GM23338 (cell line): ENCODE data around the gene SHROOM2. TPM values are rescaled to one million over a fixed set of nuclear protein-coding genes. Genes with fewer than 3 reads are reported as not detected.

Experiments used
- ATAC-seq: fragments of 200-7000 bp; cut with Tn5 transposase; 3 replicates; pipeline ENCODE4 v1.9.1; 2020
- DNase-seq: peaks from one replicate; pipeline ENCODE4 v3.0.0-alpha.2; 2015; ENCODE audit warnings: low spot score
- H2AFZ ChIP-seq: fragments of 200-600 bp; sonication (generic); 2 replicates; pipeline ENCODE4 v1.8.0; 2016; ENCODE audit warnings: antibody characterized with exemption, mild to moderate bottlenecking, moderate library complexity
- H3F3A ChIP-seq: fragments of 200-600 bp; sonication (generic); replicated peaks from 2 replicates; pipeline ENCODE4 v1.8.0; 2017; ENCODE audit warnings: antibody characterized with exemption, mixed run types, low read depth
- H3K27ac ChIP-seq: fragments of 200-600 bp; sonication (generic); 2 replicates; pipeline ENCODE4 v1.6.1; 2016; ENCODE audit warnings: low read depth
- H3K27me3 ChIP-seq: fragments of 200-600 bp; sonication (generic); 2 replicates; pipeline ENCODE4 v1.8.0; 2016; ENCODE audit warnings: mild to moderate bottlenecking, mixed run types, moderate library complexity; ENCODE audit not compliant: insufficient read depth
- H3K36me3 ChIP-seq: fragments of 200-600 bp; sonication (generic); 2 replicates; pipeline ENCODE4 v1.8.0; 2016; ENCODE audit warnings: mild to moderate bottlenecking; ENCODE audit not compliant: insufficient read depth
- H3K4me1 ChIP-seq: fragments of 200-600 bp; sonication (generic); 2 replicates; pipeline ENCODE4 v1.8.0; 2016; ENCODE audit warnings: mild to moderate bottlenecking, moderate library complexity; ENCODE audit not compliant: insufficient read depth
- H3K4me2 ChIP-seq: fragments of 200-600 bp; sonication (generic); 2 replicates; pipeline ENCODE4 v1.7.1; 2017; ENCODE audit warnings: mixed run types
- H3K4me3 ChIP-seq: fragments of 200-600 bp; sonication (generic); 2 replicates; pipeline ENCODE4 v1.6.1; 2016; ENCODE audit warnings: mixed run types
- H3K79me2 ChIP-seq: fragments of 200-600 bp; sonication (generic); replicated peaks from 2 replicates; pipeline ENCODE4 v1.8.0; 2017; ENCODE audit warnings: mild to moderate bottlenecking; ENCODE audit not compliant: insufficient read depth
- H3K9me2 ChIP-seq: fragments of 200-600 bp; sonication (generic); 2 replicates; pipeline ENCODE4 v1.8.0; 2017; ENCODE audit not compliant: insufficient read depth
- H4K20me1 ChIP-seq: fragments of 200-600 bp; sonication (generic); replicated peaks from 2 replicates; pipeline ENCODE4 v1.8.0; 2017; ENCODE audit warnings: mild to moderate bottlenecking; ENCODE audit not compliant: insufficient read depth
- H3K27ac Mint-ChIP-seq: 2 replicates; pipeline ENCODE4 v1.8.0; 2020; ENCODE audit warnings: inconsistent platforms, mild to moderate bottlenecking, moderate library complexity, mixed read lengths
- H3K27me3 Mint-ChIP-seq: 3 replicates; pipeline ENCODE4 v1.8.0; 2022; ENCODE audit warnings: low read depth, mild to moderate bottlenecking, moderate library complexity, mixed read lengths, inconsistent platforms; ENCODE audit not compliant: insufficient read depth, poor library complexity
- H3K36me3 Mint-ChIP-seq: 3 replicates; pipeline ENCODE4 v1.8.0; 2021; ENCODE audit warnings: low read depth, mild to moderate bottlenecking, inconsistent platforms, moderate library complexity, mixed read lengths
- H3K4me1 Mint-ChIP-seq: 3 replicates; pipeline ENCODE4 v1.8.0; 2020; ENCODE audit warnings: mild to moderate bottlenecking, inconsistent platforms, mixed read lengths
- H3K4me3 Mint-ChIP-seq: 3 replicates; pipeline ENCODE4 v1.8.0; 2021; ENCODE audit warnings: moderate library complexity, mild to moderate bottlenecking, inconsistent platforms, mixed read lengths
- H3K9me3 Mint-ChIP-seq: 3 replicates; pipeline ENCODE4 v1.8.0; 2020; ENCODE audit warnings: moderate library complexity, mild to moderate bottlenecking, inconsistent platforms, mixed read lengths
- CREB1 ChIP-seq: fragments of 250-450 bp; sonication (Bioruptor Pico); IDR thresholded peaks from 2 replicates; pipeline ENCODE4 v1.5.0; 2020; ENCODE audit warnings: low read depth, mild to moderate bottlenecking, moderate library complexity
- EZH2 ChIP-seq: fragments of 200-600 bp; sonication (generic); IDR thresholded peaks from one replicate; pipeline ENCODE4 v1.8.0; 2017; ENCODE audit warnings: antibody characterized with exemption, mild to moderate bottlenecking, low read depth; ENCODE audit not compliant: unreplicated experiment
- EZH2phosphoT487 ChIP-seq: fragments of 200-600 bp; sonication (generic); IDR thresholded peaks from one replicate; pipeline ENCODE4 v1.8.1; 2018; ENCODE audit warnings: antibody characterized with exemption; ENCODE audit not compliant: unreplicated experiment
- JUNB ChIP-seq: IDR thresholded peaks from one replicate; pipeline ENCODE4 v1.6.1; 2016; ENCODE audit warnings: antibody characterized with exemption; ENCODE audit not compliant: unreplicated experiment
- NANOG ChIP-seq: IDR thresholded peaks from 2 replicates; pipeline ENCODE4 v1.6.1; 2016; ENCODE audit warnings: antibody characterized with exemption, borderline replicate concordance
- POLR2AphosphoS5 ChIP-seq: IDR thresholded peaks from 2 replicates; pipeline ENCODE4 v1.6.1; 2016; ENCODE audit warnings: antibody characterized with exemption, low read depth
- STAT1 ChIP-seq: IDR thresholded peaks from one replicate; pipeline ENCODE4 v1.6.1; 2016; ENCODE audit warnings: antibody characterized with exemption; ENCODE audit not compliant: unreplicated experiment
- ZNF114 ChIP-seq: fragments of 250-450 bp; sonication (Bioruptor Pico); IDR thresholded peaks from 2 replicates; pipeline ENCODE4 v1.5.0; 2020; ENCODE audit warnings: mild to moderate bottlenecking, moderate library complexity
- ZNF331 ChIP-seq: fragments of 250-450 bp; sonication (Bioruptor Pico); IDR thresholded peaks from 2 replicates; pipeline ENCODE4 v1.5.0; 2020; ENCODE audit warnings: low read depth, mild to moderate bottlenecking, moderate library complexity
- polyA plus RNA-seq: library from polyadenylated mRNA; unstranded; fragments of >200 nt; fragmentation: Nextera tagmentation; extraction: Ambion mirVana; gene quantifications from 2 replicates; pipeline ENCODE4 v1.2.1, GENCODE V29; 2016
- total RNA-seq: library from RNA; depleted of rRNA; stranded (reverse); fragments of >200 nt; shearing (Covaris generic); gene quantifications from 2 replicates; pipeline ENCODE4 v1.2.3, GENCODE V29; 2014
- TF ChIP-seq, protein P1 (sequence below): IDR thresholded peaks from one replicate; pipeline ENCODE4 v1.6.1; 2018; ENCODE audit warnings: antibody characterized with exemption; ENCODE audit not compliant: unreplicated experiment
- TF ChIP-seq, protein P2 (sequence below): IDR thresholded peaks from 2 replicates; pipeline ENCODE4 v1.6.1; 2016; ENCODE audit warnings: antibody characterized with exemption
- TF ChIP-seq, protein P3 (sequence below), 2 experiments: fragments of 200-600 bp in 1 of 2; sonication (generic) in 1 of 2; conservative IDR thresholded peaks; 2 replicates each; pipeline versions ENCODE4 v1.5.1 to v1.6.1; 2016 to 2017; ENCODE audit warnings: antibody characterized with exemption in 2 of 2, low read depth in 2 of 2, mild to moderate bottlenecking in 2 of 2, moderate library complexity in 1 of 2
- TF ChIP-seq, protein P4 (sequence below): fragments of 250-450 bp; sonication (Bioruptor Pico); IDR thresholded peaks from 2 replicates; pipeline ENCODE4 v1.5.0; 2020; ENCODE audit warnings: mild to moderate bottlenecking, moderate library complexity

Gene SHROOM2
- total and polyA plus RNA-seq, 2 experiments from 2014 or later = 3.5 to 15.8 TPM

DNA sequence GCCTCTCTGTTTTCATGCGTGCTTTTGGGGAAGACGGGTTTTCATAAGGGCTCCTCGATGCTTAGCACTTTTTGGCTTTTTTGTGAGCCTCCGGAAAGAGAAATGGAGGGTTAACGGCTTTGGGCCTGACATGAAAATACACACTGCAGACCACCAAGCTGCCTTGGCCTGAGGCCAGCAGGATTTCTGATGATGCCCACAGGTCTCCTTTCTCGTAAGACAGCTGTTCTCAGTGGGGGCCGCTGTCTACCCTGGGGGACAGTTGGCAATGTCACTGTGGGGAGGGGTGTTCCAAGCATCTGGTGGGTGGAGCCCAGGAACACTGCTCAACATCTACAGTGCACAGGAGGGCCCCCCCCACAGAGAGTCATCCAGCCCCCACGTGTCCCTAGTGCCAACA, 151.5 kb downstream of the SHROOM2 start:
- Histone ChIP-seq H3K27me3 (no peaks in the 10 kb centered on the region), H3K36me3 (no peaks in the 10 kb centered on the region; the same call in 1 of the 2 replicates), H3F3A (no peaks in the 10 kb centered on the region), H3K4me3 (no peak overlapping the region), H4K20me1 (no peaks in the 10 kb centered on the region), H3K9me2 (no peaks in the 10 kb centered on the region), H3K79me2 (no peaks in the 10 kb centered on the region), H3K4me1 (peaks cover 6% of the 10 kb centered on the region; the same call in 1 of the 2 replicates), H3K4me2 (no peak overlapping the region), H2AFZ (no peak overlapping the region), H3K27ac (no peak overlapping the region)
- TF ChIP-seq, protein P1, sequence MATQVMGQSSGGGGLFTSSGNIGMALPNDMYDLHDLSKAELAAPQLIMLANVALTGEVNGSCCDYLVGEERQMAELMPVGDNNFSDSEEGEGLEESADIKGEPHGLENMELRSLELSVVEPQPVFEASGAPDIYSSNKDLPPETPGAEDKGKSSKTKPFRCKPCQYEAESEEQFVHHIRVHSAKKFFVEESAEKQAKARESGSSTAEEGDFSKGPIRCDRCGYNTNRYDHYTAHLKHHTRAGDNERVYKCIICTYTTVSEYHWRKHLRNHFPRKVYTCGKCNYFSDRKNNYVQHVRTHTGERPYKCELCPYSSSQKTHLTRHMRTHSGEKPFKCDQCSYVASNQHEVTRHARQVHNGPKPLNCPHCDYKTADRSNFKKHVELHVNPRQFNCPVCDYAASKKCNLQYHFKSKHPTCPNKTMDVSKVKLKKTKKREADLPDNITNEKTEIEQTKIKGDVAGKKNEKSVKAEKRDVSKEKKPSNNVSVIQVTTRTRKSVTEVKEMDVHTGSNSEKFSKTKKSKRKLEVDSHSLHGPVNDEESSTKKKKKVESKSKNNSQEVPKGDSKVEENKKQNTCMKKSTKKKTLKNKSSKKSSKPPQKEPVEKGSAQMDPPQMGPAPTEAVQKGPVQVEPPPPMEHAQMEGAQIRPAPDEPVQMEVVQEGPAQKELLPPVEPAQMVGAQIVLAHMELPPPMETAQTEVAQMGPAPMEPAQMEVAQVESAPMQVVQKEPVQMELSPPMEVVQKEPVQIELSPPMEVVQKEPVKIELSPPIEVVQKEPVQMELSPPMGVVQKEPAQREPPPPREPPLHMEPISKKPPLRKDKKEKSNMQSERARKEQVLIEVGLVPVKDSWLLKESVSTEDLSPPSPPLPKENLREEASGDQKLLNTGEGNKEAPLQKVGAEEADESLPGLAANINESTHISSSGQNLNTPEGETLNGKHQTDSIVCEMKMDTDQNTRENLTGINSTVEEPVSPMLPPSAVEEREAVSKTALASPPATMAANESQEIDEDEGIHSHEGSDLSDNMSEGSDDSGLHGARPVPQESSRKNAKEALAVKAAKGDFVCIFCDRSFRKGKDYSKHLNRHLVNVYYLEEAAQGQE = no peak
- TF ChIP-seq ZNF114 (CRISPR knock-in tag) = no peak
- no peak for TF ChIP-seq EZH2phosphoT487
- TF ChIP-seq, protein P2, sequence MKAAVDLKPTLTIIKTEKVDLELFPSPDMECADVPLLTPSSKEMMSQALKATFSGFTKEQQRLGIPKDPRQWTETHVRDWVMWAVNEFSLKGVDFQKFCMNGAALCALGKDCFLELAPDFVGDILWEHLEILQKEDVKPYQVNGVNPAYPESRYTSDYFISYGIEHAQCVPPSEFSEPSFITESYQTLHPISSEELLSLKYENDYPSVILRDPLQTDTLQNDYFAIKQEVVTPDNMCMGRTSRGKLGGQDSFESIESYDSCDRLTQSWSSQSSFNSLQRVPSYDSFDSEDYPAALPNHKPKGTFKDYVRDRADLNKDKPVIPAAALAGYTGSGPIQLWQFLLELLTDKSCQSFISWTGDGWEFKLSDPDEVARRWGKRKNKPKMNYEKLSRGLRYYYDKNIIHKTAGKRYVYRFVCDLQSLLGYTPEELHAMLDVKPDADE = no peak
- TF ChIP-seq, protein P3, sequence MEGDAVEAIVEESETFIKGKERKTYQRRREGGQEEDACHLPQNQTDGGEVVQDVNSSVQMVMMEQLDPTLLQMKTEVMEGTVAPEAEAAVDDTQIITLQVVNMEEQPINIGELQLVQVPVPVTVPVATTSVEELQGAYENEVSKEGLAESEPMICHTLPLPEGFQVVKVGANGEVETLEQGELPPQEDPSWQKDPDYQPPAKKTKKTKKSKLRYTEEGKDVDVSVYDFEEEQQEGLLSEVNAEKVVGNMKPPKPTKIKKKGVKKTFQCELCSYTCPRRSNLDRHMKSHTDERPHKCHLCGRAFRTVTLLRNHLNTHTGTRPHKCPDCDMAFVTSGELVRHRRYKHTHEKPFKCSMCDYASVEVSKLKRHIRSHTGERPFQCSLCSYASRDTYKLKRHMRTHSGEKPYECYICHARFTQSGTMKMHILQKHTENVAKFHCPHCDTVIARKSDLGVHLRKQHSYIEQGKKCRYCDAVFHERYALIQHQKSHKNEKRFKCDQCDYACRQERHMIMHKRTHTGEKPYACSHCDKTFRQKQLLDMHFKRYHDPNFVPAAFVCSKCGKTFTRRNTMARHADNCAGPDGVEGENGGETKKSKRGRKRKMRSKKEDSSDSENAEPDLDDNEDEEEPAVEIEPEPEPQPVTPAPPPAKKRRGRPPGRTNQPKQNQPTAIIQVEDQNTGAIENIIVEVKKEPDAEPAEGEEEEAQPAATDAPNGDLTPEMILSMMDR (conservative IDR thresholded peaks at IDR 0.05; ENCODE audit: low read depth in 2 of 2) = no peak
- no peak for TF ChIP-seq CREB1
- no peak for TF ChIP-seq STAT1
- no peak for TF ChIP-seq EZH2
- TF ChIP-seq POLR2AphosphoS5 = no peak
- TF ChIP-seq ZNF331 (CRISPR knock-in tag) = no peak
- no peak for TF ChIP-seq JUNB
- TF ChIP-seq, protein P4, sequence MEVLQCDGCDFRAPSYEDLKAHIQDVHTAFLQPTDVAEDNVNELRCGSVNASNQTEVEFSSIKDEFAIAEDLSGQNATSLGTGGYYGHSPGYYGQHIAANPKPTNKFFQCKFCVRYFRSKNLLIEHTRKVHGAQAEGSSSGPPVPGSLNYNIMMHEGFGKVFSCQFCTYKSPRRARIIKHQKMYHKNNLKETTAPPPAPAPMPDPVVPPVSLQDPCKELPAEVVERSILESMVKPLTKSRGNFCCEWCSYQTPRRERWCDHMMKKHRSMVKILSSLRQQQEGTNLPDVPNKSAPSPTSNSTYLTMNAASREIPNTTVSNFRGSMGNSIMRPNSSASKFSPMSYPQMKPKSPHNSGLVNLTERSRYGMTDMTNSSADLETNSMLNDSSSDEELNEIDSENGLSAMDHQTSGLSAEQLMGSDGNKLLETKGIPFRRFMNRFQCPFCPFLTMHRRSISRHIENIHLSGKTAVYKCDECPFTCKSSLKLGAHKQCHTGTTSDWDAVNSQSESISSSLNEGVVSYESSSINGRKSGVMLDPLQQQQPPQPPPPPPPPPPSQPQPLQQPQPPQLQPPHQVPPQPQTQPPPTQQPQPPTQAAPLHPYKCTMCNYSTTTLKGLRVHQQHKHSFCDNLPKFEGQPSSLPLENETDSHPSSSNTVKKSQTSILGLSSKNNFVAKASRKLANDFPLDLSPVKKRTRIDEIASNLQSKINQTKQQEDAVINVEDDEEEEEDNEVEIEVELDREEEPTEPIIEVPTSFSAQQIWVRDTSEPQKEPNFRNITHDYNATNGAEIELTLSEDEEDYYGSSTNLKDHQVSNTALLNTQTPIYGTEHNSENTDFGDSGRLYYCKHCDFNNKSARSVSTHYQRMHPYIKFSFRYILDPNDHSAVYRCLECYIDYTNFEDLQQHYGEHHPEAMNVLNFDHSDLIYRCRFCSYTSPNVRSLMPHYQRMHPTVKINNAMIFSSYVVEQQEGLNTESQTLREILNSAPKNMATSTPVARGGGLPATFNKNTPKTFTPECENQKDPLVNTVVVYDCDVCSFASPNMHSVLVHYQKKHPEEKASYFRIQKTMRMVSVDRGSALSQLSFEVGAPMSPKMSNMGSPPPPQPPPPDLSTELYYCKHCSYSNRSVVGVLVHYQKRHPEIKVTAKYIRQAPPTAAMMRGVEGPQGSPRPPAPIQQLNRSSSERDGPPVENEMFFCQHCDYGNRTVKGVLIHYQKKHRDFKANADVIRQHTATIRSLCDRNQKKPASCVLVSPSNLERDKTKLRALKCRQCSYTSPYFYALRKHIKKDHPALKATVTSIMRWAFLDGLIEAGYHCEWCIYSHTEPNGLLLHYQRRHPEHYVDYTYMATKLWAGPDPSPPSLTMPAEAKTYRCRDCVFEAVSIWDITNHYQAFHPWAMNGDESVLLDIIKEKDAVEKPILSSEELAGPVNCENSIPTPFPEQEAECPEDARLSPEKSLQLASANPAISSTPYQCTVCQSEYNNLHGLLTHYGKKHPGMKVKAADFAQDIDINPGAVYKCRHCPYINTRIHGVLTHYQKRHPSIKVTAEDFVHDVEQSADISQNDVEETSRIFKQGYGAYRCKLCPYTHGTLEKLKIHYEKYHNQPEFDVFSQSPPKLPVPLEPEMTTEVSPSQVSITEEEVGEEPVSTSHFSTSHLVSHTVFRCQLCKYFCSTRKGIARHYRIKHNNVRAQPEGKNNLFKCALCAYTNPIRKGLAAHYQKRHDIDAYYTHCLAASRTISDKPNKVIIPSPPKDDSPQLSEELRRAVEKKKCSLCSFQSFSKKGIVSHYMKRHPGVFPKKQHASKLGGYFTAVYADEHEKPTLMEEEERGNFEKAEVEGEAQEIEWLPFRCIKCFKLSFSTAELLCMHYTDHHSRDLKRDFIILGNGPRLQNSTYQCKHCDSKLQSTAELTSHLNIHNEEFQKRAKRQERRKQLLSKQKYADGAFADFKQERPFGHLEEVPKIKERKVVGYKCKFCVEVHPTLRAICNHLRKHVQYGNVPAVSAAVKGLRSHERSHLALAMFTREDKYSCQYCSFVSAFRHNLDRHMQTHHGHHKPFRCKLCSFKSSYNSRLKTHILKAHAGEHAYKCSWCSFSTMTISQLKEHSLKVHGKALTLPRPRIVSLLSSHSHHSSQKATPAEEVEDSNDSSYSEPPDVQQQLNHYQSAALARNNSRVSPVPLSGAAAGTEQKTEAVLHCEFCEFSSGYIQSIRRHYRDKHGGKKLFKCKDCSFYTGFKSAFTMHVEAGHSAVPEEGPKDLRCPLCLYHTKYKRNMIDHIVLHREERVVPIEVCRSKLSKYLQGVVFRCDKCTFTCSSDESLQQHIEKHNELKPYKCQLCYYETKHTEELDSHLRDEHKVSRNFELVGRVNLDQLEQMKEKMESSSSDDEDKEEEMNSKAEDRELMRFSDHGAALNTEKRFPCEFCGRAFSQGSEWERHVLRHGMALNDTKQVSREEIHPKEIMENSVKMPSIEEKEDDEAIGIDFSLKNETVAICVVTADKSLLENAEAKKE = no peak
- TF ChIP-seq NANOG = no peak
- Mint-ChIP-seq H3K4me1 (peaks cover 9% of the 10 kb centered on the region; the same call in 2 of the 3 replicates), H3K36me3 (peaks cover 34% of the 10 kb centered on the region), H3K27ac (no peak overlapping the region), H3K9me3 (no peaks in the 10 kb centered on the region), H3K27me3 (peaks cover 3% of the 10 kb centered on the region), H3K4me3 (no peak overlapping the region)
- no peak for DNase-seq
- ATAC-seq = no peak
